IMR-90 (cell line): Measurements from ENCODE around the gene OSBPL9. TPM values are rescaled to one million over a fixed set of nuclear protein-coding genes. Genes with fewer than 3 reads are reported as not detected.

Source experiments
- ATAC-seq: fragments of 200-7000 bp; cut with Tn5 transposase; 2 replicates; pipeline ENCODE4 v1.9.1; 2020; ENCODE audit warnings: low read depth, mild to moderate bottlenecking, moderate library complexity
- BruUV-seq: library from RNA; stranded (reverse); fragments of 400-500 nt; replicated peaks from 2 replicates; lab custom pipeline; 2021; lab: Mats Ljungman, UMichigan
- CTCF ChIA-PET: fragments of 300-600 bp; formaldehyde crosslinking; extraction: SDS; loops from one replicate; lab custom pipeline; 2021; ENCODE audit warnings: antibody characterized with exemption; lab: Yijun Ruan, JAX
- POLR2A ChIA-PET: fragments of 300-600 bp; sonication (Branson Sonifier 250); formaldehyde crosslinking; loops from one replicate; lab custom pipeline; 2022; ENCODE audit warnings: antibody characterized with exemption; ENCODE audit not compliant: unreplicated experiment; lab: Charles Lee
- DNase-seq: peaks from one replicate; pipeline ENCODE4 v3.0.0; 2013
- H2AFZ ChIP-seq: replicated peaks from 2 replicates; pipeline ENCODE3; 2013; ENCODE audit warnings: low read length, mild to moderate bottlenecking; ENCODE audit not compliant: poor library complexity
- H2AK5ac ChIP-seq: 2 replicates; pipeline ENCODE4 v1.6.1; 2013; ENCODE audit warnings: low read depth, low read length, inconsistent platforms
- H2AK9ac ChIP-seq: replicated peaks from 2 replicates; pipeline ENCODE3; 2013; ENCODE audit warnings: mild to moderate bottlenecking, low read depth, low read length, moderate library complexity; ENCODE audit not compliant: poor library complexity
- H2BK120ac ChIP-seq: 2 replicates; pipeline ENCODE4 v1.6.1; 2013; ENCODE audit warnings: low read depth, low read length, inconsistent platforms
- H2BK15ac ChIP-seq: 3 replicates; pipeline ENCODE4 v1.6.1; 2013; ENCODE audit warnings: low read depth, low read length, inconsistent platforms
- H2BK20ac ChIP-seq: 2 replicates; pipeline ENCODE4 v1.6.1; 2013; ENCODE audit warnings: low read depth, mild to moderate bottlenecking, inconsistent platforms, low read length, moderate library complexity
- H2BK5ac ChIP-seq: 2 replicates; pipeline ENCODE4 v1.6.1; 2013; ENCODE audit warnings: mild to moderate bottlenecking, low read depth, low read length, inconsistent platforms; ENCODE audit not compliant: poor library complexity, severe bottlenecking
- H3K14ac ChIP-seq: replicated peaks from 2 replicates; pipeline ENCODE4 v1.6.1; 2013; ENCODE audit warnings: low read depth, low read length, inconsistent platforms
- H3K18ac ChIP-seq: 2 replicates; pipeline ENCODE4 v1.6.1; 2013; ENCODE audit warnings: low read depth, low read length, control low read depth
- H3K23ac ChIP-seq: 2 replicates; pipeline ENCODE4 v1.6.1; 2013; ENCODE audit warnings: low read depth, low read length, inconsistent platforms
- H3K27ac ChIP-seq: 2 replicates; pipeline ENCODE4 v1.5.1; 2013; ENCODE audit warnings: mild to moderate bottlenecking, control low read depth, low read length; ENCODE audit not compliant: insufficient read depth
- H3K27me3 ChIP-seq: 2 replicates; pipeline ENCODE4 v1.6.1; 2013; ENCODE audit warnings: low read length; ENCODE audit not compliant: control insufficient read depth, insufficient read depth
- H3K36me3 ChIP-seq: 2 replicates; pipeline ENCODE4 v1.6.1; 2013; ENCODE audit warnings: low read length, mixed read lengths; ENCODE audit not compliant: control insufficient read depth, insufficient read depth
- H3K4ac ChIP-seq: 2 replicates; pipeline ENCODE4 v1.6.1; 2013; ENCODE audit warnings: low read depth, low read length, inconsistent platforms
- H3K4me1 ChIP-seq: 2 replicates; pipeline ENCODE4 v1.6.1; 2013; ENCODE audit warnings: low read length, mixed read lengths; ENCODE audit not compliant: control insufficient read depth, insufficient read depth
- H3K4me2 ChIP-seq: 2 replicates; pipeline ENCODE4 v1.6.1; 2013; ENCODE audit warnings: low read depth, mild to moderate bottlenecking, control low read depth, low read length, moderate library complexity
- H3K4me3 ChIP-seq: 2 replicates; pipeline ENCODE4 v1.5.1; 2013; ENCODE audit warnings: low read depth, mild to moderate bottlenecking, control low read depth, low read length, moderate library complexity; ENCODE audit not compliant: insufficient read depth
- H3K56ac ChIP-seq: 2 replicates; pipeline ENCODE4 v1.6.1; 2013; ENCODE audit warnings: low read length, inconsistent platforms; ENCODE audit not compliant: insufficient read depth; ENCODE audit errors: extremely low read depth
- H3K79me1 ChIP-seq, 2 experiments: 2 replicates each; pipeline ENCODE4 v1.6.1; 2013; ENCODE audit warnings: low read length in 2 of 2, inconsistent platforms in 1 of 2, low read depth in 1 of 2
- H3K9ac ChIP-seq: 2 replicates; pipeline ENCODE4 v1.6.1; 2013; ENCODE audit warnings: low read depth, low read length, control low read depth
- H3K9me1 ChIP-seq: 2 replicates; pipeline ENCODE4 v1.6.1; 2013; ENCODE audit warnings: low read length, inconsistent platforms; ENCODE audit not compliant: insufficient read depth
- H3K9me3 ChIP-seq: 2 replicates; pipeline ENCODE4 v1.6.1; 2013; ENCODE audit warnings: low read length; ENCODE audit not compliant: control insufficient read depth, insufficient read depth
- H4K20me1 ChIP-seq: 2 replicates; pipeline ENCODE4 v1.6.1; 2013; ENCODE audit warnings: low read length, inconsistent platforms; ENCODE audit not compliant: insufficient read depth
- H4K5ac ChIP-seq: 2 replicates; pipeline ENCODE4 v1.6.1; 2013; ENCODE audit warnings: mild to moderate bottlenecking, low read depth, low read length, control low read depth
- H4K8ac ChIP-seq, 2 experiments: 2 replicates each; pipeline ENCODE4 v1.6.1; 2013; ENCODE audit warnings: low read depth in 2 of 2, low read length in 2 of 2, control low read depth in 1 of 2, inconsistent platforms in 1 of 2
- H4K91ac ChIP-seq: 2 replicates; pipeline ENCODE4 v1.6.1; 2013; ENCODE audit warnings: low read depth, low read length, inconsistent platforms; ENCODE audit not compliant: insufficient read depth
- MAZ ChIP-seq: IDR thresholded peaks from 2 replicates; pipeline ENCODE4 v1.6.1; 2012; ENCODE audit warnings: low read depth, mild to moderate bottlenecking, low read length, improper control_type of control experiment, moderate library complexity, borderline replicate concordance
- MXI1 ChIP-seq: IDR thresholded peaks from 2 replicates; pipeline ENCODE4 v1.6.1; 2012; ENCODE audit warnings: low read depth, mild to moderate bottlenecking, low read length, moderate library complexity, borderline replicate concordance
- RCOR1 ChIP-seq: IDR thresholded peaks from 2 replicates; pipeline ENCODE4 v1.6.1; 2012; ENCODE audit warnings: mild to moderate bottlenecking, low read length, improper control_type of control experiment; ENCODE audit not compliant: insufficient replicate concordance
- SMC3 ChIP-seq: fragments of 150-350 bp; IDR thresholded peaks from 2 replicates; pipeline ENCODE4 v1.6.1; 2016; ENCODE audit warnings: low read depth, mild to moderate bottlenecking, antibody characterized with exemption, low read length, moderate library complexity
- WGBS, 2 experiments: methylation state at CpG; one replicate each; pipeline versions ENCODE4 v1.1.5 to v1.1.7; 2013; ENCODE audit warnings: missing lambda C conversion rate in 2 of 2; ENCODE audit not compliant: insufficient read length in 1 of 2; ENCODE audit errors: extremely low coverage in 2 of 2; 5-methylcytosine and 5-hydroxymethylcytosine counted together
- dilution Hi-C: fragments of 300-500 bp; cut with HindIII; formaldehyde crosslinking; loops from one replicate; pipeline ENCODE4 v1.14.3; 2018; ENCODE audit warnings: low sequenced_read_pairs; ENCODE audit not compliant: unreplicated experiment
- in situ Hi-C: fragments of 300-500 bp; cut with MboI; formaldehyde crosslinking; loops from 3 replicates; pipeline ENCODE4 v1.14.3; 2019; ENCODE audit warnings: low sequenced_read_pairs, inconsistent platforms, mixed read lengths
- intact Hi-C: fragments of 100-400 bp; cut with micrococcal nuclease; formaldehyde crosslinking; loops from 2 replicates; pipeline ENCODE4 v1.10.0; 2022
- polyA plus RNA-seq, 3 experiments: library from polyadenylated mRNA; depleted of rRNA; stranded (reverse); fragments of >200 nt; gene quantifications; 2 replicates each; pipeline ENCODE4 v1.2.3, GENCODE V29; 2012; ENCODE audit warnings: low replicate concordance in 1 of 3
- total RNA-seq: library from RNA; depleted of rRNA; stranded (reverse); fragments of >200 nt; gene quantifications from 2 replicates; pipeline ENCODE4 v1.2.3, GENCODE V29; 2012
- TF ChIP-seq, protein P1 (sequence below): fragments of 150-350 bp; IDR thresholded peaks from 2 replicates; pipeline ENCODE4 v1.6.1; 2017; ENCODE audit warnings: mild to moderate bottlenecking, antibody characterized with exemption, low read length, low read depth

Gene OSBPL9
- total and polyA plus RNA-seq, 2 of the 4 experiments (the other 2 are of a cell fraction): 51.4 to 127 TPM

DNA sequence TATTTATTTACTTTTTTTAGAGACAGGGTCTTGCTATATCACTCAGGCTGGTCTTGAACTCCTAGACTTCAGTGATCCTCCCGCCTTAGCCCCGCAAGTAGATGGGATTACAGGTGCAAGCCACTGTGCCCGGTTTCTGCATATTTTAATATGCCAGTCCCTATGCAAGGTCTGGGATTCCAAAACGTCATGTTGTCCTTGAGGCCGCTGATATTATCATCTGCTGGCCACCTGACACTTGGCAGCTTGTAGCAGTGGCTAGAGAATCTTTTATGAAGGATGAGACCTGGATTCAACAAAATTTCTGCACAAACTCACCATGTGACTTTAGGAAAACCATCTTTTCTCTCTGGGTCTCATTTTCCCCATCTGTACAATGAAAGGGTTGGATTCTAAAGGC, 32.9 kb upstream of the OSBPL9 start:
- Histone ChIP-seq H2BK20ac (no peak overlapping the region), H2AFZ (no peak overlapping the region), H4K91ac (no peak overlapping the region), H3K4ac (no peak overlapping the region), H3K27ac (no peak overlapping the region), H3K4me3 (no peak overlapping the region), H4K5ac (no peak overlapping the region), H3K14ac (no peak overlapping the region), H3K9ac (no peak overlapping the region), H3K9me1 (peaks cover 7% of the 10 kb centered on the region; the same call in 1 of the 2 replicates), H3K56ac (no peak overlapping the region), H3K27me3 (no peaks in the 10 kb centered on the region), H2AK5ac (no peak overlapping the region), H3K79me1 (no peaks in the 10 kb centered on the region), H3K36me3 (no peaks in the 10 kb centered on the region), H3K4me1 (0 out of 2 replicates have a peak, but pooled peaks cover 2% of the 10 kb centered on the region), H2BK5ac (no peak overlapping the region), H4K8ac (no peak overlapping the region), H4K20me1 (no peaks in the 10 kb centered on the region), H3K4me2 (no peak overlapping the region), H3K9me3 (no peaks in the 10 kb centered on the region), H2BK15ac (no peak overlapping the region), H2AK9ac (no peak overlapping the region), H2BK120ac (no peak overlapping the region), H3K18ac (no peak overlapping the region), H3K23ac (no peak overlapping the region)
- BruUV-seq: no TSS peak
- WGBS, 2 experiments: 86% methylated on average over 4 of the region's 5 CpGs; no CpG with 5 or more reads in 1 of the 2 experiments
- intact Hi-C loops: no loop called here
- POLR2A ChIA-PET: no interaction called here
- CTCF ChIA-PET: no interaction called here
- DNase-seq (no peak), ATAC-seq (no peak)
- dilution Hi-C loops: no loop called here
- in situ Hi-C loops: no loop called here
- TF ChIP-seq RCOR1: no peak
- TF ChIP-seq MAZ: no peak
- no peak for TF ChIP-seq SMC3
- TF ChIP-seq MXI1: no peak
- TF ChIP-seq, protein P1, sequence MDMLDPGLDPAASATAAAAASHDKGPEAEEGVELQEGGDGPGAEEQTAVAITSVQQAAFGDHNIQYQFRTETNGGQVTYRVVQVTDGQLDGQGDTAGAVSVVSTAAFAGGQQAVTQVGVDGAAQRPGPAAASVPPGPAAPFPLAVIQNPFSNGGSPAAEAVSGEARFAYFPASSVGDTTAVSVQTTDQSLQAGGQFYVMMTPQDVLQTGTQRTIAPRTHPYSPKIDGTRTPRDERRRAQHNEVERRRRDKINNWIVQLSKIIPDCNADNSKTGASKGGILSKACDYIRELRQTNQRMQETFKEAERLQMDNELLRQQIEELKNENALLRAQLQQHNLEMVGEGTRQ: no peak
